Measurements from ENCODE around the gene RGS1.

GRCh38 chr1:192552760-192553191, 22.8 kb upstream of the RGS1 start:
- no peak for TF ChIP-seq CTCF (IDR thresholded peaks at IDR 0.05 in 2 of 3, conservative IDR thresholded peaks at IDR 0.05 in 1 of 3; ENCODE audit: borderline replicate concordance in 1 of 3, insufficient read depth in 1 of 3, low read depth in 2 of 3, low read length in 2 of 3)
- no peak for TF ChIP-seq JUND (IDR thresholded peaks at IDR 0.05)
- no peak for TF ChIP-seq EZH2 (IDR thresholded peaks at IDR 0.05)
- no peak for TF ChIP-seq SRF (IDR thresholded peaks at IDR 0.05; ENCODE audit: low read depth)
- TF ChIP-seq SP1 (IDR thresholded peaks at IDR 0.05; ENCODE audit: low read depth): no peak

All from HCT116 (cell line).